Temporal lobe (tissue), 2 donors: ENCODE results near the gene RRP7A. TPM values are rescaled to one million over a fixed set of nuclear protein-coding genes. Genes with fewer than 3 reads are reported as not detected.

ENCODE experiments used
- small RNA-seq: library from RNA; depleted of rRNA; stranded (forward); fragments of <200 nt; gene quantifications from one replicate; pipeline ENCODE3, GENCODE V24; 2014; ENCODE audit warnings: low replicate concordance
- total RNA-seq: library from RNA; depleted of rRNA; stranded (reverse); fragments of >200 nt; gene quantifications from one replicate; pipeline ENCODE4 v1.2.3, GENCODE V29; 2014

Gene RRP7A
- total RNA-seq, 1 donor from 2014 or later = 19.2 TPM

Small RNA genes lying within 50 kb of the gene (small RNA-seq; reads per million reads assigned to genes)
- gene RN7SKP80 = not detected
- gene RNU6-513P = not detected

Other genes starting within 250 kb of the RRP7A start
- gene TCF20, start 249.1 kb downstream of the RRP7A start, total RNA-seq = 45.5 TPM
- 0.49 TPM for gene NFAM1, start 87.4 kb downstream of the RRP7A start, total RNA-seq
- gene SERHL2, start 34.2 kb upstream of the RRP7A start, total RNA-seq = 3.0 TPM
- 28.5 TPM for gene POLDIP3, start 95.1 kb upstream of the RRP7A start, total RNA-seq
- gene ATP5MGL, start 120.8 kb upstream of the RRP7A start, total RNA-seq = 0.49 TPM
- gene CYB5R3, start 129.6 kb upstream of the RRP7A start, total RNA-seq = 15.5 TPM
- gene A4GALT, start 201.1 kb upstream of the RRP7A start, total RNA-seq = 0.49 TPM